ENCODE measurements around the gene DCAF8L2.

The DCAF8L2 gene

DNA sequence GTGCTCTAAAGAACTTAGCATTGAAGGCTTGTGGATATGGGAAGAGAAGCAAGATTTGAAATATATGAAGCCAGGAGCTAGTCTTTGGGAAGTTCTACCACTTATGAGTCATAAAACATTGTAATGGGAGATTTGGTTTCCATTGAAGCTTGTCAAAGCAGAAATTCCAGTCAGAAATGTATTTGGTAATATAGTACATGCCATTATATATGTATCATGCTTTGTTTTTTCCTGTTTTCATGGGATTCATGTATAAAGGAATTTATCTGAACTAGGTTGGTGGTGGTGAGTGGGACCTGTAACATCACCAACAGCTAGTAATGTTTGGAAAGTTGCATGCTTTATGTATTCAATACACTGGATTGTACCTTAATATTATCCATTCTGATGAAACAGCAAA, 14.6 kb upstream of the DCAF8L2 start:
- TF ChIP-seq, protein P1, sequence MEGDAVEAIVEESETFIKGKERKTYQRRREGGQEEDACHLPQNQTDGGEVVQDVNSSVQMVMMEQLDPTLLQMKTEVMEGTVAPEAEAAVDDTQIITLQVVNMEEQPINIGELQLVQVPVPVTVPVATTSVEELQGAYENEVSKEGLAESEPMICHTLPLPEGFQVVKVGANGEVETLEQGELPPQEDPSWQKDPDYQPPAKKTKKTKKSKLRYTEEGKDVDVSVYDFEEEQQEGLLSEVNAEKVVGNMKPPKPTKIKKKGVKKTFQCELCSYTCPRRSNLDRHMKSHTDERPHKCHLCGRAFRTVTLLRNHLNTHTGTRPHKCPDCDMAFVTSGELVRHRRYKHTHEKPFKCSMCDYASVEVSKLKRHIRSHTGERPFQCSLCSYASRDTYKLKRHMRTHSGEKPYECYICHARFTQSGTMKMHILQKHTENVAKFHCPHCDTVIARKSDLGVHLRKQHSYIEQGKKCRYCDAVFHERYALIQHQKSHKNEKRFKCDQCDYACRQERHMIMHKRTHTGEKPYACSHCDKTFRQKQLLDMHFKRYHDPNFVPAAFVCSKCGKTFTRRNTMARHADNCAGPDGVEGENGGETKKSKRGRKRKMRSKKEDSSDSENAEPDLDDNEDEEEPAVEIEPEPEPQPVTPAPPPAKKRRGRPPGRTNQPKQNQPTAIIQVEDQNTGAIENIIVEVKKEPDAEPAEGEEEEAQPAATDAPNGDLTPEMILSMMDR (IDR thresholded peaks at IDR 0.05; ENCODE audit: low read depth, low read length), result no peak
- no peaks in the 10 kb centered on the region for H3K27me3 ChIP-seq
- no peak for DNase-seq
- H3K36me3 ChIP-seq, result no peaks in the 10 kb centered on the region
- no peaks in the 10 kb centered on the region for H3K4me1 ChIP-seq
- H3K4me3 ChIP-seq (ENCODE audit: low read depth, low read length), result no peak overlapping the region
- no peaks in the 10 kb centered on the region for H3K9me3 ChIP-seq

DNA sequence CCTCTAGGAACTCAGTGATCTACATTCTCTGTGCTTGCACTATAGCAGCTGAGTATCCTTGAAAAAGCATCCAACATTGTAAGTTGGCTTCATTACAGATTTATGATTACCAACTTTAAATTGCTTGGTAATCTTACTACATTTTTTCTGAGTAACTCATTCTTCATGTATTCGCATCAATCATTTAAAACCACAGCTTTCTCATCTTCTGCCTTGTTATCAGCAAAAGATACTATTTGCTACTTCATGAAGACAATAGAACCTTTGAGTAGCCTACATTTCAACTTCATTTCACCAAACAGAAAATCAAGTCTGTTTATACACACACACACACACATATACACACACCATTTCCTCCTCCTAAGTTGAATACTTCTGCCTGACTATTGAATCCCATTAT, 6.2 kb upstream of the DCAF8L2 start:
- Histone ChIP-seq H3K9me3 (no peaks in the 10 kb centered on the region), H3K36me3 (no peaks in the 10 kb centered on the region), H3K27me3 (no peaks in the 10 kb centered on the region), H3K4me3 (ENCODE audit: low read depth, low read length) (no peak overlapping the region), H3K4me1 (no peaks in the 10 kb centered on the region)
- TF ChIP-seq, protein P1 (IDR thresholded peaks at IDR 0.05; ENCODE audit: low read depth, low read length), result no peak
- no peak for DNase-seq

DNA sequence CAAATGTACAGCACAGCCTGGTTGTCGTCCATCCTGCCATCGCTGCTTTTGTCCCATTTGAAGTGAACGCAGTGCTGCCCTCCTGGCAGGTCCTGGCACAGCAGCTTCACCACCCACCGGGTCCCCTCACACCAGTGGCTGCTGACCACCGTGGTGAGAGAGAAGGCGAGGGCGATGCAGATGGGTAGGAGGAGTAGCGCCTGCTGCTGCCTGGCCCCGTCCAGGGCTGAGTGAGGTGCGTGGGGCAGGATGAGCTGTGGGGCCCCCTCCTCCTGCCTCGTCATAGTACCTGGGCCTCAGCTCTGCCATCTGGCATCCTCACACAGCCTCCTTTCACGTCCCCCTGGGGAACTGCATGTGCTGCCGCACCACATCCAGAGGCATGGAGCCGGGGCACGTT, 1.8 kb downstream of the DCAF8L2 start:
- Histone ChIP-seq H3K4me1 (no peaks in the 10 kb centered on the region), H3K27me3 (no peaks in the 10 kb centered on the region), H3K9me3 (no peaks in the 10 kb centered on the region), H3K4me3 (ENCODE audit: low read depth, low read length) (no peak overlapping the region), H3K36me3 (no peaks in the 10 kb centered on the region)
- TF ChIP-seq, protein P1 (IDR thresholded peaks at IDR 0.05; ENCODE audit: low read depth, low read length), result no peak
- DNase-seq, result no peak

DNA sequence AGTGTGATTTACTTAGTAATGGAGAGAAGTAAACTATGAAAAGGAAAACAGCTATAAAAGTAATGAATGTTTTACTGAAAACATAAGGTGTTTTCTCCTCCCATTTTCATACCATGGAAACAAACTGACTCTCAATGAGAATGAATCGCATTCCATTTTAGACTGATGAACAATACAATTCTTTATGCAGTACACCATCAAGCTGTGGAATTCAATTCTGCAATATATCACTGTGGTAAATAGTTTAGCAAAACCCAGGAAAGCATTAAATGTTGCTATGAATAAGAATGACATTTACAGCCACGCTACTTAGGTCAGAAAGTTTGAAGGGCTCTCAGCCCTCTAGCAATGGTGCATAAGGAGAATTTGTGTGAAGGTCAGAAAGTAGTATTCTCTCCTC, 7.4 kb downstream of the DCAF8L2 start:
- Histone ChIP-seq H3K36me3 (no peaks in the 10 kb centered on the region), H3K4me1 (no peaks in the 10 kb centered on the region), H3K9me3 (no peaks in the 10 kb centered on the region), H3K27me3 (no peaks in the 10 kb centered on the region), H3K4me3 (ENCODE audit: low read depth, low read length) (no peak overlapping the region)
- DNase-seq, result no peak
- TF ChIP-seq, protein P1 (IDR thresholded peaks at IDR 0.05; ENCODE audit: low read depth, low read length), result no peak

DNA sequence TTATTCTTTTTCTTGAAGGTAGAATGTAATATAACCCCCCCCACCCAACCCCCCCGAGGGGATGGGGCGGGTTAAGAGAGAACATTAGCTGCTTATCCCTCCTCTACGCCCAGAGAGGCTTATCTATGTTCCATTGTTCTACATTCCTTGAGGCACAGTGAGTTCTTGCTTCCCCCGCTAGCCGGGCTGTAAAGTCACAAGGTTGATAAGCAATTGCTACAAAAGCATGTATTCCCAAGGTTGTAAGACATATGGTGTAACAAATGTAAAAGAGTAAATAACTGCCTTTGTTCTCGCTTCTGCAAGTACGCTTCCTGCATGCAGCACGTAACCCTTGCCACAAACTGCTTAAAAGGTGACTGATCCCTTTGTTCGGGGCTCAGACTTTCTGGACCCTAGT, 8.2 kb downstream of the DCAF8L2 start:
- H3K27me3 ChIP-seq, result no peaks in the 10 kb centered on the region

DNA sequence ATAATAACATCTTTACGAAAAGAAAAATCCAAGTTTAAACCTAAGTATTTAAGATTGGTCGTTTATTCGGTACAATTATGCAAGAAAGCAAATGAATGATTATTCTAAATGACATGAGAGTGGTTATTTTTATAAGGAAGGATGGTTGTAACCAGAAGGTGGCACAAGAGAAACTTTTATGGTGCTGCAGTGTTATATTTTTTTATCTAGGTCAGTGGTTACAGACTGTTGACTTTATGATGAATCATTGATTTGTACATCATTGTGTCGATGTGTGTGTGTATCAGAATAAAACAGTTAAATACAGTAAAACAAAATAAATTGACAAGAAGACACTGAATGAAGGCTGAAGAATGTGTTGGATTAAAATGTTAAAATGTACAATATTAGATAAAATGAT, 9.8 kb downstream of the DCAF8L2 start:
- no peaks in the 10 kb centered on the region for H3K4me1 ChIP-seq
- no peaks in the 10 kb centered on the region for H3K36me3 ChIP-seq
- TF ChIP-seq, protein P1 (IDR thresholded peaks at IDR 0.05; ENCODE audit: low read depth, low read length), result no peak

More for the DNA sequence above, 8.2 kb downstream of the DCAF8L2 start:
- no peaks in the 10 kb centered on the region for H3K4me1 ChIP-seq
- TF ChIP-seq, protein P1 (IDR thresholded peaks at IDR 0.05; ENCODE audit: low read depth, low read length), result no peak
- H3K9me3 ChIP-seq, result no peaks in the 10 kb centered on the region
- no peak overlapping the region for H3K4me3 ChIP-seq (ENCODE audit: low read depth, low read length)
- no peaks in the 10 kb centered on the region for H3K36me3 ChIP-seq
- DNase-seq, result no peak

More for the DNA sequence above, 9.8 kb downstream of the DCAF8L2 start:
- Histone ChIP-seq H3K4me3 (ENCODE audit: low read depth, low read length) (no peak overlapping the region), H3K27me3 (no peaks in the 10 kb centered on the region), H3K9me3 (no peaks in the 10 kb centered on the region)
- no peak for DNase-seq

Measured in BE2C (cell line).